Spinal cord (tissue), 10 donors: ENCODE data around the gene VCL. TPM values are rescaled to one million over a fixed set of nuclear protein-coding genes. Genes with fewer than 3 reads are reported as not detected.

Experiments
- DNase-seq, 6 donors: peaks; one replicate each; pipeline versions ENCODE4 v3.0.0 to v3.0.0-alpha.2; 2013 to 2015; ENCODE audit warnings: low spot score in 6 of 6, low read depth in 4 of 6
- H3K27ac ChIP-seq: one replicate; pipeline ENCODE4 v1.5.1; 2013; ENCODE audit warnings: low read depth, low read length, control low read depth
- H3K27me3 ChIP-seq: one replicate; pipeline ENCODE4 v1.6.1; 2013; ENCODE audit warnings: low read length; ENCODE audit not compliant: control insufficient read depth, insufficient read depth
- H3K36me3 ChIP-seq: one replicate; pipeline ENCODE4 v1.6.1; 2013; ENCODE audit warnings: low read length; ENCODE audit not compliant: control insufficient read depth, insufficient read depth
- H3K4me1 ChIP-seq: one replicate; pipeline ENCODE4 v1.6.1; 2013; ENCODE audit warnings: low read length; ENCODE audit not compliant: control insufficient read depth, insufficient read depth
- H3K4me3 ChIP-seq: one replicate; pipeline ENCODE4 v1.5.1; 2013; ENCODE audit warnings: low read depth, low read length, control low read depth
- H3K9me3 ChIP-seq: one replicate; pipeline ENCODE4 v1.6.1; 2013; ENCODE audit warnings: low read length; ENCODE audit not compliant: control insufficient read depth, insufficient read depth
- WGBS: methylation state at CpG from one replicate; pipeline ENCODE4 v1.1.5; 2013; ENCODE audit warnings: missing lambda C conversion rate; ENCODE audit not compliant: insufficient coverage; 5-methylcytosine and 5-hydroxymethylcytosine counted together
- long read RNA-seq, 4 donors: transcript quantifications; one replicate each; lab custom pipeline, GENCODE V29; 2026
- polyA plus RNA-seq, 2 donors: library from polyadenylated mRNA; unstranded; fragments of 120-200 nt; gene quantifications; one replicate each; pipeline ENCODE4 v1.2.1, GENCODE V29; 2013; ENCODE audit not compliant: insufficient read length in 2 of 2
- total RNA-seq, 2 donors: library from RNA; depleted of rRNA in 1 of 2; stranded (reverse); fragments of 120-200 nt in 1 of 2; fragments of >200 nt in 1 of 2; gene quantifications; one replicate each; pipeline versions ENCODE4 v1.2.3 to v1.2.4, GENCODE V29; 2013 to 2014
- donor health status: healthy.

The VCL gene
- total RNA-seq, result 100 to 1,000 TPM in 1 of 2 donors, 10 to 100 TPM in 1; 75.5 to 106 TPM
- polyA plus RNA-seq, result 10 to 100 TPM; 47.8 to 51.5 TPM
- long read RNA-seq, donor 1, full-length matches to known transcripts, result 8 of 26 reads
- long read RNA-seq, donor 1, partial matches to known transcripts, result 10 of 26 reads
- long read RNA-seq, donor 1, other reads (novel, unspliced or antisense), result 8 of 26 reads
- long read RNA-seq, donor 2, full-length matches to known transcripts, result 4 of 4 reads
- long read RNA-seq, donor 2, partial matches to known transcripts, result 0 of 4 reads
- long read RNA-seq, donor 2, other reads (novel, unspliced or antisense), result 0 of 4 reads
- long read RNA-seq, donor 3, result 0 reads
- long read RNA-seq, donor 4, full-length matches to known transcripts, result 11 of 18 reads
- long read RNA-seq, donor 4, partial matches to known transcripts, result 7 of 18 reads
- long read RNA-seq, donor 4, other reads (novel, unspliced or antisense), result 0 of 18 reads

DNA sequence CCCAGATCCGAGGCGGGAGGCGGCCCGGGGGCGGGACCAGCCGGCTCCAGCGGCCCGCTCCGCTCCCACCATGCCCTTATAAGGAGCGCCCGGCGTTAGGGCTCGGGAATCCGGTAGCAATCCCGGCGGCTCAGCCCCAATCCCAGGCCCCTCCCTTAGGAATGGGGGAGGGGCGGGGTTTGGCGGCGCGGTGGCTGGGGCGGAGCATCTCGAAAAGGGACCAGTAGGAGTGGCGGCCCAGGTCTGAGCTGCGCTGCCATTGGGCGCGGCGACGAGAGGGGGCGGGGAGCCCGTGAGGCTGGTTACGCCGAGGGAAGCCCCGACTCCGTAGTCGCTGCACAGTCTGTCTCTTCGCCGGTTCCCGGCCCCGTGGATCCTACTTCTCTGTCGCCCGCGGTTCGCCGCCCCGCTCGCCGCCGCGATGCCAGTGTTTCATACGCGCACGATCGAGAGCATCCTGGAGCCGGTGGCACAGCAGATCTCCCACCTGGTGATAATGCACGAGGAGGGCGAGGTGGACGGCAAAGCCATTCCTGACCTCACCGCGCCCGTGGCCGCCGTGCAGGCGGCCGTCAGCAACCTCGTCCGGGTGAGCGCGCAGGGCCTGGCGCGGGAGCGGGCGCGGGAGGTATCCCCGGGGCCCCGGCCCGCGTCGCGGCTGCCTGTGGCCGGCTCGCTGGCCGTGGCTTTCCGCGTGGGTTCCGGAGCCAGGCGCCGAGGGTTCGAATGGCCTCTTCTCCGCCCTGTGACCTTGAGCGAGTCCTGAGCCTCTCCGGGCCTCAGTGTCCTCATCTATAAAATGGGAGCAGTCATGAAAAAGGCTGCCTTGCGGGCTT lies at the start of gene VCL:
Gene VCL, plus strand, starts transcription at position 330 of the 836 bp plus-strand sequence. Its CDS starts 92 bp downstream, at position 422.
- peak; percentile 91 to 99 (median 93) for DNase-seq
- H3K4me3 ChIP-seq, result peak within 1 kb of the TSS; percentile 97
- H3K27ac ChIP-seq, result peak within 1 kb of the TSS; percentile 95
- no peaks in the 10 kb centered on the region for H3K9me3 ChIP-seq
- under 1% methylated on average over 91 of the region's 92 CpGs for WGBS
- H3K27me3 ChIP-seq, result no peaks in the 10 kb centered on the region
- H3K4me1 ChIP-seq, result peaks cover 25% of the 10 kb centered on the region
- H3K36me3 ChIP-seq, result no peaks in the 10 kb centered on the region

DNA sequence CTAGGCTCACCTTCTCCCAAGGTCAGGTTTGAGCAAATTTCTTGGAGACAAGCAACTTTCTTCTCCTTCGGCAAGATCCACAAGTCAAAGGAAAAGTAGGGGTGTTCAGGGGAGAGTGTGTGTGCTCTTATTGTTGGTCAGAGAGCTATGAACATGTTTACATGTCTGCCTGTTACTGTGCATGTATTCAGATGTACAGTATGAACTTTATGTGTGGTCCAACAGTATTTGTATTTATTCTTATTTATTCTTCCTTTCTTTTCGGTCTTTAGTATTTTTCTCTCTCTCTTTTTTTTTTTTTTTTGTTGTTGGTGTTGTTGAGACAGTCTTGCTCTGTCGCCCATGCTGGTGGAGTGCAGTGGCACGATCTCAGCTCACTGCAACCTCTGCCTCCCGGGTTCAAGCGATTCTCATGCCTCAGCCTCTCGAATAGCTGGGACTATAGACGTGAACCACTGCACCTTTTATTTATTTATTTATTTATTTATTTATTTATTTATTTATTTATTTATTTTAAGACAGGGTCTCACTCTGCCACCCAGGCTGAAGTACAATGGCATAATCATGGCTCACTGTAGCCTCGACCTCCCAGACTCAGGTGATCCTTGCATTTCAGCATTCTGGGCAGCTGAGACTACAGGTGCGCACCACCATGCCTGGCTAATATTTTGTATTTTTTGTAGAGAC lies 48.8 kb upstream of the VCL start:
- H3K4me3 ChIP-seq, result no peak overlapping the region
- no peaks in the 10 kb centered on the region for H3K36me3 ChIP-seq
- no peak overlapping the region for H3K27ac ChIP-seq
- DNase-seq, result no peak
- WGBS, result 100% methylated on average over 1 of the region's 10 CpGs
- no peaks in the 10 kb centered on the region for H3K9me3 ChIP-seq
- no peaks in the 10 kb centered on the region for H3K27me3 ChIP-seq
- peaks cover 6% of the 10 kb centered on the region for H3K4me1 ChIP-seq

DNA sequence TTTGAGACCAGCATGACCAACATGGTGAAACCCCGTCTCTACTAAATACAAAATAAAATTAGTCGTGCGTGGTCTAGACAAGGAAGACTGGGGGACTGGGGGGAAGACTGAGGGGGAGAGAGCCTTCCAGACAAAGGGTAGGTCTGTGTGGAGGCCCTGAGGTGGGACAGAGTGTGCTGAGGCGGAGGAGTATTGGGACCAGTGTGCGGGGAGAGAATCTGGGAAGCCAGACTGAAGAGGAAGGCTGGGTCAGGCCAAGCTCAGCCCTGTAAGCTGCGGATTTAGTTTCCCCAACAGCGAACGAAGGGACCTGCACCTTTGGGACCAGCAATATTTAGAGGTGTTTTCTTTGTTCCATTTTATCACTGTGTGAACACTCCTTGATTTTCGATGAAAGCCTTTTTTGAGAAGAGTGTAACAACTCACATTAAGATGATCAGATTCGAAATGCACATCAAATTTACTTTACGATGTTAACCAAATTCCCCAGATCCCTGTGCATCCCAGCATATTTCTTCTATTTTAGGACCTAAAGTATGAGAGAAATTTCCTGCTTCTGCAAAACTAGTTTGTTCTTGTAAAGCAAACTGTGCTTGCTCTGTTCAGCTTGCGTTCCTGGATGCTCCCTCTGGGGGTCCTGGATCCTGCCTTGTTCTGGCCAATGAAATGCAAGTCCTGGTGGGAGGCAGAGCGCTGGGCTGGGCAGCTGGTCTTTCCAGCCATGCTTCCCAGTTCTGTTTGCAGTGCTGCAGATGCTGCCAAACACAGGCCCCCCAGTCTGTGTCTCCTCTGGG lies 47.6 kb upstream of the VCL start:
- DNase-seq, result peak in 2 of 6 donors; percentile 49 to 61
- no peaks in the 10 kb centered on the region for H3K36me3 ChIP-seq
- WGBS, result 74% methylated on average over 8 of the region's 13 CpGs
- H3K4me3 ChIP-seq, result no peak overlapping the region
- peaks cover 6% of the 10 kb centered on the region for H3K4me1 ChIP-seq
- H3K27me3 ChIP-seq, result no peaks in the 10 kb centered on the region
- H3K27ac ChIP-seq, result no peak overlapping the region
- H3K9me3 ChIP-seq, result no peaks in the 10 kb centered on the region

DNA sequence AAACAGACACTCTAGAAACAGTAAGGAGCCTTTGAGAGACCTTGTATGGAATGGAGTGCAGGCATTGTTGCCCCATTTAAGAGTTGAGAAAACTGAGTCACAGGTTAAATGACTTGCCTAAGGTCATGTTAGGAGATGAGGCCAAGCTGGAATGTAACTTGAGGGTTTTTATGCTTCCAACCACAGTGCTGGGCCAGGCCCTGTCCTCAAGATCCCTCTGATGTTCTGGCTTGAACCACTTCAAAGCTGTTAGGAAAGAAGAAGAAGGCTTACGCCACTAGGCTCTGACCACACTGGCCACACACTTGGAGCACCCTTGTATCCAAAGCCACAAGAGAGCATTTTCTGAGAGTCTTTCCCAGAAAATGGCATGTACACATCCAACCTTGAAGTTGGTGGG lies 44.3 kb upstream of the VCL start:
- Histone ChIP-seq H3K4me1 (peaks cover 12% of the 10 kb centered on the region), H3K27ac (no peak overlapping the region), H3K36me3 (no peaks in the 10 kb centered on the region), H3K27me3 (no peaks in the 10 kb centered on the region), H3K4me3 (no peak overlapping the region), H3K9me3 (no peaks in the 10 kb centered on the region)
- DNase-seq, result no peak
- 100% methylated on average over 1 of the region's 1 CpG for WGBS

DNA sequence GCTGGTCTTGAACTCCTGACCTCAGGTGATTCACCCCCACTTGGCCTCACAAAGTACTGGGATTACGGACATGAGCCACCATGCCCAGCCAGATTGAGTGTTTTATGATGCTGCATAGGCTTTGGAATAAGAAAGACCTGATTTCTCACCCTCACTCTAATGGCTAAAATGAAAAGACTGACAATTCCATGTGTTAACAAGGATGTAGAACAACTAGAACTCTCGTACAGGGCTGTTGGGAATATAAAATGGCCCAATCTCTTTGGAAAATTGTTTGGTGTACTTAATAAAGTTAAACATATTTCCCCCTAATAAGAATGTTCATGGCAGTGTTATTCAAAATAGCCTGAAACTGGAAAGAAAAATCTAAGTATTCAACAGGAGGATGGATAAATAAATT lies 43.2 kb upstream of the VCL start:
- WGBS, result no CpG with 5 or more reads among the region's 2 CpGs
- no peaks in the 10 kb centered on the region for H3K36me3 ChIP-seq
- H3K4me3 ChIP-seq, result no peak overlapping the region
- no peaks in the 10 kb centered on the region for H3K9me3 ChIP-seq
- no peaks in the 10 kb centered on the region for H3K27me3 ChIP-seq
- H3K4me1 ChIP-seq, result peaks cover 12% of the 10 kb centered on the region
- no peak overlapping the region for H3K27ac ChIP-seq
- no peak for DNase-seq

DNA sequence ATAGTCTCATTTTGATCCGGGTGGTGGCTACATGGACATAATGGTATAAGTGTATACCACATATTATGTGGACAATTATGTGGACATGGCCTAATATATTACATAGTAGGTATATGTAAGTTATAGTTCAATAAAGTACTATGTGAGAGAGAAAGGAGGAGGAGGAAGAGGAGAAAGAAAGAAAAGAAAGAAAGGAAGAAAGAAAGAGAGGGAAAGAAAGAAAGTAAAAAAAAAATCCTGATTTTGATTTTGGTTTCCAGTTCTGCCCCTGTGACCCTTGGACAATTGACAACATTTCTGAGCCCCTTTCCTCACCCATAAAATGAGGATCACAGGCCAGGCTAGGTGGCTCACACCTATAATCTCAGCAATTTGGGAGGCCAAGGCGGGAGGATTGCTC lies 42.2 kb upstream of the VCL start:
- Histone ChIP-seq H3K4me3 (no peak overlapping the region), H3K27me3 (no peaks in the 10 kb centered on the region), H3K9me3 (no peaks in the 10 kb centered on the region), H3K36me3 (no peaks in the 10 kb centered on the region), H3K27ac (no peak overlapping the region), H3K4me1 (peaks cover 7% of the 10 kb centered on the region)
- no peak for DNase-seq
- WGBS, result no CpG with 5 or more reads among the region's 2 CpGs

- Histone ChIP-seq H3K4me3 (no peak overlapping the region), H3K27ac (peak overlapping the region; percentile 40), H3K27me3 (no peaks in the 10 kb centered on the region), H3K4me1 (peaks cover 6% of the 10 kb centered on the region), H3K9me3 (no peaks in the 10 kb centered on the region), H3K36me3 (no peaks in the 10 kb centered on the region)
- DNase-seq, result no peak
- WGBS, result 70% methylated on average over 7 of the region's 9 CpGs
Measured at GRCh38 chr10:73956476-73957359, 41.2 kb upstream of the VCL start.

- Histone ChIP-seq H3K27me3 (no peaks in the 10 kb centered on the region), H3K9me3 (no peaks in the 10 kb centered on the region), H3K4me1 (peaks cover 6% of the 10 kb centered on the region), H3K27ac (no peak overlapping the region), H3K4me3 (no peak overlapping the region), H3K36me3 (no peaks in the 10 kb centered on the region)
- WGBS, result 82% methylated on average over 4 of the region's 6 CpGs
- DNase-seq, result no peak
Measured at GRCh38 chr10:73959484-73960243, 38.3 kb upstream of the VCL start.
